Measurements from ENCODE around the gene HECW1.
"Not testable (repeated sequence)": the region's sequence is repeated elsewhere in the genome, so short reads cannot be mapped to it uniquely, and the experiment has no call there.

The HECW1 gene

DNA sequence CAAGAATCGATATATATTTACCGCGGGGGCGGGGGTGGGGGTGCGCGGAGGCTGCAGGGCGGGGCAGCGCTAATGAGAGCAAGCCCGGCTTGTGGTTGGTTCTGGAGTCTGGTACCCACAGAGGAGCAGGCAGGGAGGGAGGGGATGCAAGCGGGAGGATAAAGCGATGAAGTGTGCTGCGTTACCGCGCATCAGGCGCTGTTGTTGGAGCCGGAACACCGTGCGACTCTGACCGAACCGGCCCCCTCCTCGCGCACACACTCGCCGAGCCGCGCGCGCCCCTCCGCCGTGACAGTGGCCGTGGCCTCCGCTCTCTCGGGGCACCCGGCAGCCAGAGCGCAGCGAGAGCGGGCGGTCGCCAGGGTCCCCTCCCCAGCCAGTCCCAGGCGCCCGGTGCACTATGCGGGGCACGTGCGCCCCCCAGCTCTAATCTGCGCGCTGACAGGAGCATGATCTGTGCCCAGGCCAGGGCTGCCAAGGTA is at the start of gene HECW1:
Gene HECW1 (plus strand): TSS at position 189 of the 482 bp plus-strand sequence. CDS start 131,259 bp downstream, outside the sequence.
- H3K36me3 ChIP-seq = no peaks in the 10 kb centered on the region
- DNase-seq = no peak
- peaks cover 5 to 78% of the 10 kb centered on the region in 2 donors for H3K27me3 ChIP-seq
- H3K4me1 ChIP-seq = peaks cover 0 to 31% (median 21%) of the 10 kb centered on the region in 4 donors
- intact Hi-C loops (cut with DNase I; ENCODE audit: low total_unique reads) = no loop called here
- no peak within 1 kb of the TSS for H3K27ac ChIP-seq
- no peaks in the 10 kb centered on the region for H3K9me3 ChIP-seq
- peak within 1 kb of the TSS; percentile 17 to 49 for H3K4me3 ChIP-seq
- TF ChIP-seq CTCF (IDR thresholded peaks at IDR 0.05) = no peak

DNA sequence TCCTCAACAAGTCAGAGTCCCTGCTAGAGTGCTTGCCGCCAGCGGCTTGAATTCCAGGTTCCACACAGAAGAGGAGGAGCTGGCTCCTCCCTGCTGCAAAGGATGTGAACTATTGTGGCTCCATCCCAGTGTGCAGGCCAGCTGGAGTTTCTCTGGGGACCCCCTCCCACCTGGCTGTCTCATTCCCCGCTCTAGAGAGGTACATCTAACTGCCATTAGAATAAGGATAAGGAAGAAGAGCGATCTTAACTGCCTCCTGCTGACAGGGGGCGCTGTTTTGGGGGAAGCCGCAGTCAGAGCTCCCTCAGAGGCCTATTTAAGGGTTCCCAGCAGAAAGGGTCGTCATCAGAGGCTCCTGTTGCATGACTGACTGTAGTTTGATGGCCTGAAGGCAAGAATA is 40.8 kb upstream of the HECW1 start:
- no peak overlapping the region for H3K27ac ChIP-seq
- no peaks in the 10 kb centered on the region for H3K27me3 ChIP-seq
- H3K4me1 ChIP-seq = no peaks in the 10 kb centered on the region
- H3K4me3 ChIP-seq = no peak overlapping the region
- no peak for TF ChIP-seq CTCF (IDR thresholded peaks at IDR 0.05)
- DNase-seq = no peak
- no peaks in the 10 kb centered on the region for H3K9me3 ChIP-seq
- intact Hi-C loops (cut with DNase I; ENCODE audit: low total_unique reads) = no loop called here
- no peaks in the 10 kb centered on the region for H3K36me3 ChIP-seq

- Histone ChIP-seq H3K4me1 (no peaks in the 10 kb centered on the region), H3K36me3 (no peaks in the 10 kb centered on the region), H3K27ac (no peak overlapping the region), H3K9me3 (no peaks in the 10 kb centered on the region), H3K4me3 (no peak overlapping the region), H3K27me3 (no peaks in the 10 kb centered on the region)
- TF ChIP-seq CTCF (IDR thresholded peaks at IDR 0.05) = no peak
- DNase-seq = no peak
- intact Hi-C loops (cut with DNase I; ENCODE audit: low total_unique reads) = no loop called here
Observed at GRCh38 chr7:43072530-43072929, 39.9 kb upstream of the HECW1 start.

DNA sequence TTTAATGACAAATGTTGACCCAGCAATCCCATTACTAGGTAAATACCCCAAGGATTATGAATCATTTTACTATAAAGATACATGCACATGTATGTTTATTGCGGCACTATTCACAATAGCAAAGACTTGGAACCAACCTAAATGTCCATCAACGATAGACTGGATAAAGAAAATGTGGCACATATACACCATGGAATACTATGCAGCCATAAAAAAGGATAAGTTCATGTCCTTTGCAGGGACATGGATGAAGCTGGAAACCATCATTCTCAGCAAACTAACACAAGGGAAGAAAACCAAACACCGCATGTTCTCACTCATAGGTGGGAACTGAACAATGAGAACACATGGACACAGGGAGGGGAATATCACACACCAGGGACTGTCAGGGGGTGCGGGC is 38.6 kb upstream of the HECW1 start:
- intact Hi-C loops (cut with DNase I; ENCODE audit: low total_unique reads); H3K4me1 ChIP-seq; H3K36me3 ChIP-seq; H3K27ac ChIP-seq; H3K9me3 ChIP-seq; H3K27me3 ChIP-seq; H3K4me3 ChIP-seq; DNase-seq: not testable (repeated sequence)

DNA sequence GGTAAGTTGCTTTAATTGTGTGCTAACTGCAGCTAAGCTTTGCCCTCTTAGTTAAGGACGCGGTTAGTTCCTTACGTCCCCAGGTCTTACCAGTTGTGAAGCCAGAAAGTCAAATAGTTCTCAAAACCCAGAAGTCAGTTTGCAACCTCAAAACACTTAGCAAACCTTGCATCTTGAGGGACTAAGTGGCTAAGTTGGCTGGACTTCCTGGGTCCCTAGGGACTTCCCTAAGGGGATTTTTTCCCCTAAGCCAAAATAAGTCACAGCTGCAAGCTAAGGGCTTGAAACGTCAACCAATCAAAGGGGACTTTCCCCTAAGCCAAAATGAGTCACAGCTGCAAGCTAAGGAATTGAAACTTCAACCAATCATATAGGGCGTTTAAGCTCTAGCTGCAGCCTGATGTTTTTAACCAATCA is 36.2 kb upstream of the HECW1 start:
- intact Hi-C loops (cut with DNase I; ENCODE audit: low total_unique reads) = no loop called here
- TF ChIP-seq CTCF (IDR thresholded peaks at IDR 0.05) = no peak

GRCh38 chr7:43076606-43077005 is 35.8 kb upstream of the HECW1 start:
- H3K36me3 ChIP-seq = no peaks in the 10 kb centered on the region
- H3K27ac ChIP-seq = no peak overlapping the region
- no peak overlapping the region for H3K4me3 ChIP-seq
- TF ChIP-seq CTCF (IDR thresholded peaks at IDR 0.05) = no peak
- H3K27me3 ChIP-seq = no peaks in the 10 kb centered on the region
- no peak for DNase-seq
- no peaks in the 10 kb centered on the region for H3K9me3 ChIP-seq
- no peaks in the 10 kb centered on the region for H3K4me1 ChIP-seq
- intact Hi-C loops (cut with DNase I; ENCODE audit: low total_unique reads) = no loop called here

More for the DNA sequence above, 36.2 kb upstream of the HECW1 start:
- Histone ChIP-seq H3K27me3 (no peaks in the 10 kb centered on the region), H3K27ac (no peak overlapping the region), H3K4me1 (no peaks in the 10 kb centered on the region), H3K4me3 (no peak overlapping the region), H3K36me3 (no peaks in the 10 kb centered on the region), H3K9me3 (no peaks in the 10 kb centered on the region)
- DNase-seq = no peak
